HG03139 (cell line): ENCODE data around the gene MAP3K19.
"Not testable (repeated sequence)": the region's sequence is repeated elsewhere in the genome, so short reads cannot be mapped to it uniquely, and the experiment has no call there.

Experiments used
- ATAC-seq: cut with Tn5 transposase; IDR thresholded peaks from one replicate; pipeline ENCODE4 v1.9.1; 2021; ENCODE audit not compliant: unreplicated experiment

MAP3K19 gene

GRCh38 chr2:135052042-135052876, 5.0 kb upstream of the MAP3K19 start, which contains the start of gene RAB3GAP1:
Gene RAB3GAP1, plus strand, starts transcription at chr2:135052292. Its CDS starts 16 bp downstream, at chr2:135052308.
- ATAC-seq, result peak; percentile 77

GRCh38 chr2:135050684-135051083, 3.4 kb upstream of the MAP3K19 start:
- no peak for ATAC-seq

- ATAC-seq, result no peak
Measured at GRCh38 chr2:135050132-135050531, 2.9 kb upstream of the MAP3K19 start.

GRCh38 chr2:135048122-135048521, 875 bp upstream of the MAP3K19 start:
- no peak for ATAC-seq

GRCh38 chr2:135043345-135043744, 3.9 kb downstream of the MAP3K19 start:
- ATAC-seq, result no peak

- ATAC-seq, result no peak
Measured at GRCh38 chr2:135037831-135038230, 9.4 kb downstream of the MAP3K19 start.

GRCh38 chr2:135033216-135033615, 14.0 kb downstream of the MAP3K19 start:
- not testable (repeated sequence) for ATAC-seq

GRCh38 chr2:135030826-135031225, 16.4 kb downstream of the MAP3K19 start:
- no peak for ATAC-seq

GRCh38 chr2:135029481-135030134, 17.6 kb downstream of the MAP3K19 start:
- no peak for ATAC-seq

- no peak for ATAC-seq
Measured at GRCh38 chr2:135023886-135024485, 23.3 kb downstream of the MAP3K19 start.

- no peak for ATAC-seq
Measured at GRCh38 chr2:135022952-135023880, 24.0 kb downstream of the MAP3K19 start.

GRCh38 chr2:135021618-135022017, 25.6 kb downstream of the MAP3K19 start:
- no peak for ATAC-seq

GRCh38 chr2:135011633-135012032, 35.6 kb downstream of the MAP3K19 start:
- no peak for ATAC-seq

- no peak for ATAC-seq
Measured at GRCh38 chr2:135010200-135010942, 36.9 kb downstream of the MAP3K19 start.

GRCh38 chr2:135009339-135009738, 37.9 kb downstream of the MAP3K19 start:
- ATAC-seq, result no peak

GRCh38 chr2:135005753-135006152, 41.5 kb downstream of the MAP3K19 start:
- ATAC-seq, result no peak

- ATAC-seq, result peak; percentile 87
Measured at GRCh38 chr2:135004005-135004746, 43.1 kb downstream of the MAP3K19 start.

GRCh38 chr2:135002836-135003235, 44.4 kb downstream of the MAP3K19 start:
- ATAC-seq, result no peak

GRCh38 chr2:134999521-134999920, 47.7 kb downstream of the MAP3K19 start:
- ATAC-seq, result no peak
